Endodermal cell (in vitro differentiated cells): ENCODE measurements around the gene RPL36. TPM values are rescaled to one million over a fixed set of nuclear protein-coding genes. Genes with fewer than 3 reads are reported as not detected.

Source experiments
- DNase-seq: peaks from one replicate; pipeline ENCODE4 v3.0.0-alpha.2; 2017
- H3K27ac ChIP-seq: 2 replicates; pipeline ENCODE4 v1.5.1; 2013; ENCODE audit warnings: mild to moderate bottlenecking, low read depth, low read length, moderate library complexity
- H3K27me3 ChIP-seq: 2 replicates; pipeline ENCODE4 v1.6.1; 2013; ENCODE audit warnings: mild to moderate bottlenecking, low read length, moderate library complexity; ENCODE audit not compliant: insufficient read depth, control insufficient read depth, poor library complexity, severe bottlenecking
- H3K36me3 ChIP-seq: 2 replicates; pipeline ENCODE4 v1.7.0; 2013; ENCODE audit warnings: mild to moderate bottlenecking, low read length, moderate library complexity; ENCODE audit not compliant: control insufficient read depth, insufficient read depth
- H3K4me1 ChIP-seq: one replicate; pipeline ENCODE4 v1.7.0; 2013; ENCODE audit warnings: low read length; ENCODE audit not compliant: control insufficient read depth, insufficient read depth
- H3K4me3 ChIP-seq: 2 replicates; pipeline ENCODE4 v1.5.1; 2013; ENCODE audit warnings: mild to moderate bottlenecking, low read length, moderate library complexity
- H3K9ac ChIP-seq: 2 replicates; pipeline ENCODE4 v1.6.1; 2013; ENCODE audit warnings: mild to moderate bottlenecking, low read length, moderate library complexity; ENCODE audit not compliant: poor library complexity, severe bottlenecking; ENCODE audit errors: extremely low read depth
- H3K9me3 ChIP-seq: 2 replicates; pipeline ENCODE4 v1.6.1; 2013; ENCODE audit warnings: mild to moderate bottlenecking, low read length, moderate library complexity; ENCODE audit not compliant: control insufficient read depth
- H3K27ac Mint-ChIP-seq: 2 replicates; pipeline ENCODE4 v1.8.0; 2020; ENCODE audit warnings: mixed read lengths
- H3K27me3 Mint-ChIP-seq: 2 replicates; pipeline ENCODE4 v1.8.0; 2021; ENCODE audit warnings: mild to moderate bottlenecking, mixed read lengths; ENCODE audit not compliant: insufficient read depth
- H3K36me3 Mint-ChIP-seq: 2 replicates; pipeline ENCODE4 v1.8.0; 2020; ENCODE audit warnings: low read depth, mixed read lengths
- H3K4me1 Mint-ChIP-seq: 2 replicates; pipeline ENCODE4 v1.8.0; 2020; ENCODE audit warnings: mixed read lengths
- H3K4me3 Mint-ChIP-seq: 2 replicates; pipeline ENCODE4 v1.8.0; 2020; ENCODE audit warnings: mild to moderate bottlenecking, moderate library complexity, mixed read lengths
- H3K9me3 Mint-ChIP-seq: 2 replicates; pipeline ENCODE4 v1.8.0; 2020; ENCODE audit warnings: mild to moderate bottlenecking, mixed read lengths
- WGBS, 2 experiments: methylation state at CpG; one replicate each; pipeline versions ENCODE4 v1.1.5 to v1.1.7; 2013; ENCODE audit warnings: missing lambda C conversion rate in 2 of 2, mixed read lengths in 1 of 2; ENCODE audit not compliant: insufficient coverage in 1 of 2, insufficient read length in 1 of 2; 5-methylcytosine and 5-hydroxymethylcytosine counted together
- total RNA-seq, 2 donors: library from RNA; stranded (reverse); fragmentation: NEBNext Ultra II Directional in 1 of 2; extraction: Animal tissue kit (Norgen Biotek cat#: 25700) in 1 of 2; gene quantifications; 2 replicates in 1 of 2; 3 replicates in 1 of 2; pipeline ENCODE4 v1.2.1, GENCODE V29; 2021
- TF ChIP-seq, protein P1 (sequence below): fragments of 200-600 bp; sonication (generic); conservative IDR thresholded peaks from 2 replicates; pipeline ENCODE4 v1.5.0; 2021; ENCODE audit warnings: antibody characterized with exemption, mild to moderate bottlenecking

Gene RPL36
- total RNA-seq, 2 donors from 2014 or later: 1,005 to 1,008 TPM

DNA sequence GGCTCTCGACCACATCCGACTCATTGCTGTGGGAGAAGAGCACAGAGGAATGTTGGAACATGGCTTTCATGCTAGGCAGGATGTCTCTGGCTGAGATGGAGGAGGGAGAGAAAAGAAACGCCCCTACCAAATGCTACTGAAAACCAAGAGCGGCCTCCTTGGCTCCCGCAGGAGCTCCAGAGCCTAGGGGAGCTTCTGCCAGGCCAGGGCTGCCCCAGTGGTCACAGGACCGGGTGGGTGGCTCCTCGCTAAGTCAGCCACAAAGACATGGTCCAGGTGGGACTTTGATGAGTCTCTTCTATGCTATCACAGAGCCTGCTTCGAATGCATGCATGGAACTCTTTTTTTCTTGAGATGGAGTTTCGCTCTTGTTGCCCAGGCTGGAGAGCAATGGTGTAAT is 23.1 kb downstream of the RPL36 start:
- WGBS, 2 experiments: 93 to 97% methylated on average over 5 to 9 of the region's 9 CpGs
- peaks cover 49% of the 10 kb centered on the region for H3K36me3 Mint-ChIP-seq
- H3K4me3 Mint-ChIP-seq: no peak overlapping the region
- H3K27ac Mint-ChIP-seq: no peak overlapping the region
- Histone ChIP-seq H3K9me3 (no peaks in the 10 kb centered on the region), H3K36me3 (peaks cover 64% of the 10 kb centered on the region), H3K4me1 (no peaks in the 10 kb centered on the region), H3K9ac (no peak overlapping the region), H3K4me3 (no peak overlapping the region), H3K27ac (no peak overlapping the region), H3K27me3 (no peaks in the 10 kb centered on the region)
- DNase-seq: no peak
- no peaks in the 10 kb centered on the region for H3K9me3 Mint-ChIP-seq
- TF ChIP-seq, protein P1, sequence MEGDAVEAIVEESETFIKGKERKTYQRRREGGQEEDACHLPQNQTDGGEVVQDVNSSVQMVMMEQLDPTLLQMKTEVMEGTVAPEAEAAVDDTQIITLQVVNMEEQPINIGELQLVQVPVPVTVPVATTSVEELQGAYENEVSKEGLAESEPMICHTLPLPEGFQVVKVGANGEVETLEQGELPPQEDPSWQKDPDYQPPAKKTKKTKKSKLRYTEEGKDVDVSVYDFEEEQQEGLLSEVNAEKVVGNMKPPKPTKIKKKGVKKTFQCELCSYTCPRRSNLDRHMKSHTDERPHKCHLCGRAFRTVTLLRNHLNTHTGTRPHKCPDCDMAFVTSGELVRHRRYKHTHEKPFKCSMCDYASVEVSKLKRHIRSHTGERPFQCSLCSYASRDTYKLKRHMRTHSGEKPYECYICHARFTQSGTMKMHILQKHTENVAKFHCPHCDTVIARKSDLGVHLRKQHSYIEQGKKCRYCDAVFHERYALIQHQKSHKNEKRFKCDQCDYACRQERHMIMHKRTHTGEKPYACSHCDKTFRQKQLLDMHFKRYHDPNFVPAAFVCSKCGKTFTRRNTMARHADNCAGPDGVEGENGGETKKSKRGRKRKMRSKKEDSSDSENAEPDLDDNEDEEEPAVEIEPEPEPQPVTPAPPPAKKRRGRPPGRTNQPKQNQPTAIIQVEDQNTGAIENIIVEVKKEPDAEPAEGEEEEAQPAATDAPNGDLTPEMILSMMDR: no peak
- H3K27me3 Mint-ChIP-seq: no peaks in the 10 kb centered on the region
- H3K4me1 Mint-ChIP-seq: no peaks in the 10 kb centered on the region

DNA sequence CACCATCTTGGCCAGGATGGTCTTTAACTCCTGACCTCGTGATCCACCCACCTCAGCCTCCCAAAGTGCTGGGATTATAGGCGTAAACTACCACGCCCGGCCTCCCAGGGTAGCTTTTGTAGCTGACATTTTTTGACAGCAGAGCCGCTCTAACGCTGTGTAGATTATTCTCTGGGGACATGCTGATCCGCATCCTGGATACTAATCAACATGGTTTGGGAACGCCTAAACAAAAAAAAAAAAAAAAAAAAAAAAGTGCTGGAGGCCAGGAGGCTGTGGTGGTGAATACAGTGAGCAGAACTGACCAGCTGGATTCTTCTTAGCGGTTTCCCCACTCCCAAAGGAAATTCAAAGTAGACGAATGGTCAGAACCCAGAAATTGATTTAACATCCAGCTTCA is 24.7 kb downstream of the RPL36 start:
- H3K9ac ChIP-seq: no peak overlapping the region
- no peak overlapping the region for H3K27ac ChIP-seq
- H3K4me3 Mint-ChIP-seq: no peak overlapping the region
- no peaks in the 10 kb centered on the region for H3K27me3 ChIP-seq
- DNase-seq: no peak
- peaks cover 44% of the 10 kb centered on the region for H3K36me3 Mint-ChIP-seq
- no peak overlapping the region for H3K27ac Mint-ChIP-seq
- TF ChIP-seq, protein P1: no peak
- no peaks in the 10 kb centered on the region for H3K9me3 ChIP-seq
- no peaks in the 10 kb centered on the region for H3K27me3 Mint-ChIP-seq
- H3K4me1 ChIP-seq: peaks cover 3% of the 10 kb centered on the region
- no peaks in the 10 kb centered on the region for H3K9me3 Mint-ChIP-seq
- H3K4me1 Mint-ChIP-seq: peaks cover 10% of the 10 kb centered on the region
- H3K4me3 ChIP-seq: no peak overlapping the region
- 93 to 96% methylated on average over 7 to 10 of the region's 10 CpGs for WGBS, 2 experiments
- peaks cover 58% of the 10 kb centered on the region for H3K36me3 ChIP-seq

DNA sequence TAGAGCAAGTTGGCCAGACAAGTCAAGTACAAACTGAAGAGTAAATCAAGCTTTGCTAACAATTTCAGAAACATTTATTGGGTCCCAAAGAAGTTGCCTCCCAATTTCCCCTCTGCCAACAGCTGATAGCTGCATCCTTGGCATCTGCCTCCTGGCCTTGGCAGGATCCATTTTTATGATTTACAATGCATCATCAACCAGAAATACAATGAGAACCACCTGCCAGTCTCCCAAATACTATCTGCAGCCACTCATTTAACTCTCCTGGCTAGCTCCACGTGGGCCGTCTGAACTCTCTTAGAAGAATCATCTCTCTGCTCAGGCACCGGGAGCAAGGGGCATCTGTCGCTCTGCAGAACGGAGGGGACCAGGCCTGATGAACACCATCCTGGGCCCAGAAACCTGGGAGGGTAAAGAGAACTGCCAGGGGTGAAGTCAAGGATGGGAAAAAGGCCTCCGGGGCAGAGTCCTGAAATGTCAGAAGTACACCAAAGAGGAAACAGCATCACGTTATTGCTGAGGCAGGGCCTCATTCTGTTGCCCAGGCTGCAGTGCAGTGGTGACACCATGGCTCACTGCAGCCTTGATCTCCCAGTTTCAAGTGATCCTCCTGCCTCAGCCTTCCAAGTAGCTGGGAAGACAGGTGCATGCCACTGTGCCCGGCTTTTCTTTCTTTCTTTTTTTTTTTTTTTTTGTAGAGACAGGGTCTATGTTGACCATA is 27.3 kb downstream of the RPL36 start:
- Mint-ChIP-seq H3K36me3 (peaks cover 27% of the 10 kb centered on the region), H3K9me3 (no peaks in the 10 kb centered on the region), H3K27me3 (no peaks in the 10 kb centered on the region), H3K4me3 (no peak overlapping the region), H3K4me1 (peaks cover 10% of the 10 kb centered on the region), H3K27ac (peak overlapping the region; percentile 70)
- no peaks in the 10 kb centered on the region for H3K27me3 ChIP-seq
- H3K27ac ChIP-seq: no peak overlapping the region
- H3K4me3 ChIP-seq: no peak overlapping the region
- no peak for DNase-seq
- 89 to 92% methylated on average over 6 to 8 of the region's 8 CpGs for WGBS, 2 experiments
- H3K4me1 ChIP-seq: peaks cover 3% of the 10 kb centered on the region
- TF ChIP-seq, protein P1: no peak
- H3K36me3 ChIP-seq: peaks cover 34% of the 10 kb centered on the region
- H3K9ac ChIP-seq: no peak overlapping the region
- H3K9me3 ChIP-seq: no peaks in the 10 kb centered on the region
